SHP77 treated with DMSO at 0.1 percent for 48 hours (cell line): Measurements from ENCODE around the gene SUPT7L.

Source experiments
- DNase-seq: peaks from one replicate; lab custom pipeline; 2025; lab: John Stamatoyannopoulos, UW

SUPT7L gene

GRCh38 chr2:27663285-27664153 lies at the start of gene SUPT7L, which contains the start of gene SLC4A1AP:
TSS of gene SUPT7L (minus strand) at chr2:27663614. CDS start at chr2:27662192, 1,422 bp downstream.
TSS of gene SLC4A1AP (plus strand) at chr2:27663889. CDS start at chr2:27663915, 26 bp downstream.
- DNase-seq = peak; percentile 74

GRCh38 chr2:27713201-27713600 lies 49.8 kb upstream of the SUPT7L start:
- no peak for DNase-seq

DNA sequence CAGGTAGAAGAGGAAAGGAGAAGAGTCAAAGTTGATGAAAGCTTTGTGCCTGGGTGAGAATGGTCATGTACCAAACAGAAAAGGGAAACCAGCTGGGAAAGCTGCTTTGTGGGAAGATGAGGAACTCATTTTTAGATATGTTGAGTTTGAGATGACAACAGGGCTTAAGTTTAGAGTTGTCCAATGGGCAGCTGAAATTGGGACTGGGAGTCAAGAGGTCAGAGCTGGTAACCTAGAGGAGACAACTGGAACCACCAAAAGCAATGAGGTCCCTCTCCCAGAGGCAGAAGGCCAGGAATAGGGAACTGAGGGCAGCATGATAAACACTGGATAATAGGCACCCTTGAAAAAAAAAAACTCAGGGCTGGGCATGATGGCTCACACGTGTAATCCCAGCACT lies 49.1 kb upstream of the SUPT7L start:
- DNase-seq = no peak

- DNase-seq = no peak
Measured at GRCh38 chr2:27711804-27712203, 48.4 kb upstream of the SUPT7L start.

DNA sequence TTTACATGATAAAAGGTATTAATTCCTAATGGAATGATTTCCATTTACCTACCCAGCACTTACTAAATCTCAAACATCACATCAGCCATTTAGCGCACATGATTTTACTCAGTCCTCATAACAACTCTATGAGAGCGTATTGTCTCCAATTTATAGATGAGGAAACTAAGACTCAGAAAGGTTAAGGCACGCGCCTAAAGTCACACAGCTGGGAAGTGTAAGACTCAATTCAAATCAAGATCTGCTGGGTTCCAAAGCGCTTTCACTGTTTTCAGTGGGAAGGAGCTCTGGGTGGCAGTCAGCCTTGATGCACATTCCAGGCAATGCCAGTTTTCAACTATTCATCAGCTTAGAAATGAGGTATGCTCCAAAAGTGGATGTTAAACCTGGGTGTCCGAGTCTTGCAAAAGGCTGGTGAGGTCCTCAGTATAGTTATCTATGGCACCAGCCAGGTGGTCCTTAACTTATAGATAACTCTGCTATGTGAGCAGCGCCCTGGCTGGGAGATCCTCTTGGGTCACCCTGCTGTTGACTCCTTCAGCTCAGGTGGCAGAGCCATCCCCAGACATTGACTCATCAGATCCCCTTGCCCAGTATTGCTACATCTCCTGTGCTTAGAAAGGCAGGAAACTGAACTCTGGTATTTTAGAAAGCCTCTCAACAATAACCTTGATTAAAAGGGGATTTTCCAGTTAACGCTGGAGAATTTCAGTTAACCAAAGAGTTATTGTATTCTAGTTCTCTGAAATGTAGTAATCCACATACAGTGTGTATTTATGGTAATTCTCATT lies 47.4 kb upstream of the SUPT7L start:
- DNase-seq = no peak

DNA sequence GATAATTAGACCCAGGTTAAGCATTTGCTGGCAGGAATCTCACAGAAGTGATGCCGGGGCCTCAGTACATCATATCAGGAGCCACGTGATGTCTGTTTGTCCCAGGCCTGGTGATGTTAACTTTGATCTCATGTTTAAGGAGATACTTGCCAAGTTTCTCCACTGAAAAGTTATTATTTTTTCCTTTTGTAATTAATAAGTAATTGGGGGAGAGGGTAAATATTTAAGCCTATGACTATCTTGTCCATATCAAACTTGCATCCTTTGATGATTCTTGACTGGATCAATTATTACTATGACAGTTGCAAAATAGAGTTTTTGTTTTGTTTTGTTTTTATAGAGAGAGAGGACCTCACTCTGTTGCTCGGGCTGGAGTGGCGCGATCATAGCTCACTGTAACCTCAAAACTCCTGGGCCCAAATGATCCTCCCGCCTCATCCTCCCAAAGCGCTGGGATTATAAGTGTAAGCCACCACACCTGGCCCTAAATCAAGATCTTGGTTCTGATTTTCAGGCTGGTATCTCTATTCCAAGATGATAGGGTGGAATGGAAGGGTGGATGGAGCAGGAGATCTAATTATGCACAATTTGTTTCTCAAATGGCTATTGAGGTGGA lies 46.7 kb upstream of the SUPT7L start:
- DNase-seq = no peak

- no peak for DNase-seq
Measured at GRCh38 chr2:27709326-27709725, 45.9 kb upstream of the SUPT7L start.

- no peak for DNase-seq
Measured at GRCh38 chr2:27708666-27709065, 45.3 kb upstream of the SUPT7L start.

DNA sequence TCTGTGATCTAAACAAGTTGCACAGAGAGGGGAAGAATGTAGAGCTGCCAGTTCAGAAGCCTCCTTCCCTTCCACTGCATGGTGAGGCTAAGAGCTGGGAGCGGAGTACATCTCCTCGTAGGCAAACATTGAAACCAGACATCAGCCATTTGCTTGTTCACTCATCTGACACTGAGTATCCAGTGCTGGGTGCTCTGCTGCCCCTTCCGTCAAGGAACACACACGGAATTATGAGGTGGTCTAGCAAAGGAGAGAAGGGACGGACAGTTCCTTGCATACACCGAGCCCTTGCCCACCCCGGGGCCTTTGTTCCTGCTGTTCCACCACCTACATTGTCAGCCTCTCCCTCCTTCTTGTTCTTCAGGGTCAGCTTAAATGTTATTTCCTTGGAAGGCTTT lies 44.8 kb upstream of the SUPT7L start:
- DNase-seq = no peak

DNA sequence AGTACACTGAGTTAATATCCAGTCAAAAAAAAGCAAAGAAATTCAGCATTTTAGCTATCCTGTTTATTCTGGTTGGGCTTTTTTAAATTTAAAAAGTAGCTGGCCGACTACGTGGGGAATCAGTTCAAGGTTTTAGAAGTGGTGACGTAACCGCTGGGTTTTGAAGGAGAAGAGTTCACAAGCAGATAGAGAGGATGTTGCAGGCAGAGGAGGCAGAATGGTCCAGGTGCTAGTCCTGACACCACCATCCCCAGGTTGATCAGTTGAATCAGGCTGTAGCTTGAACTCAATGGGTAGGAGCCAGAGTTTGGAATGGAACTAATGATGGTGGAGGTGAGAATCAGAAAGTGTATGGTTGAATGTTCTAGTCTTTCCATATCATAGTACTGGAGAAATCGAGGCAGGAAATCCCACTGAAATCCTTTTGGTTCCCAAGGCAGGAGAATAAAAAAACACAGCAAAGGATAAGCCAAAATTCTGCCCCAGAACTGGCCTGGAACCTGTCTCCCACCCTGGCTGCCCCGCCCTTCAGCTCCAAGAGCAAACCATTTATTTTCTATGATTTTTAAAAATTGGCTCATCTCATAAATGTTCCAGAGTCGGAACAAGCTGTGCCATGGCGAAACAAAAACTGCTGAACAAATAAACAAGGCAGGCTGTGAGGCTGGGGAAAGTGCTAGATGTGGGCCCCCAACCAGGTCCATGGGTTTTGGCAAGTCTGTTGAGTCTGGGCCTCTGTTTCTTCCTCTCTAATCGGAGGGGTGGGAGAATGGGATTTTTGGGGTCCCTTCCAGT lies 44.2 kb upstream of the SUPT7L start:
- DNase-seq = no peak

GRCh38 chr2:27705851-27706622 lies 42.6 kb upstream of the SUPT7L start:
- DNase-seq = peak; percentile 24

DNA sequence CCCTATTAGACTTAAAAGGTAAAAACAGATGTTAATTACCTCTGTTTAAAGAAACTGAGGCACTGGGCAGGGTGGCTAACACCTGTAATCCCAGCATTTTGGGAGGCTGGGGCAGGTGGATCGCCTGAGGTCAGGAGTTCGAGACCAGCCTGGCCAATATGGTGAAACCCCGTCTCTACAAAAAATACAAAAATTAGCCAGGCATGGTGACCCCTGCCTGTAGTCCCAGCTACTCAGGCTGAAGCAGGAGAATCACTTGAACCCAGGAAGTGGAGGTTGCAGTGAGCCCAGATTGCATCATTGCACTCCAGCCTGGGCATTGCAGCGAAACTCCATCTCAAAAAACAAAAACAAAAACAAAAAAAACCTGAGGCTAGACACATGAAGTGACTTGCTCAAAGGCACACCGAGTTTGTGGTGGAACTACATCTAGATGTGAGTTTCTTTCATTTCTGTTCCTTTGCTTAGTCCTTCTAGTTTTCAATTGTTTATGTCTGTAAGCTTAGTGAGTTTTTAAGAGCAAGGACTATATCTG lies 41.0 kb upstream of the SUPT7L start:
- DNase-seq = no peak

GRCh38 chr2:27703638-27704341 lies 40.4 kb upstream of the SUPT7L start:
- peak; percentile 64 for DNase-seq

GRCh38 chr2:27702302-27702701 lies 38.9 kb upstream of the SUPT7L start:
- no peak for DNase-seq

- peak; percentile 68 for DNase-seq
Measured at GRCh38 chr2:27701676-27702075, 38.3 kb upstream of the SUPT7L start.

DNA sequence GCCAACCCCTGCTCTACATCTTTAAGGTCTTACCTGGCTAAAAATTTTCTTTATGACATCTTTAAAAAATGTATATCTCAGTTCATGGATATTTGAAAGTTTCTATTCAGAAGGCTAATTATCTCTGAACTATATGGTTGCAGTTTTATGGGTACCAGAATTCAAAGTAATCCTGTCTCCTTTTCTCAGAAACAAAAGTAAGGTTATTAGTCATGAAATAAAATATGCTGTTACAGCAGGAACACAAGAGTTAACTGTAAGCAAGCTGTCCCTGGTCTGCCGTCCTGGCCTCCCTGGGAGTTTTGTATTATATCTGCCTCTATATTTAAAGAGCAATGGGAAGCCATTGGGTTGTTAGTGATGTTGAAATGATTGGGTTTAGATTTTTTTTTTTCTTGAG lies 34.2 kb upstream of the SUPT7L start:
- DNase-seq = no peak

- no peak for DNase-seq
Measured at GRCh38 chr2:27690052-27690451, 26.6 kb upstream of the SUPT7L start.

DNA sequence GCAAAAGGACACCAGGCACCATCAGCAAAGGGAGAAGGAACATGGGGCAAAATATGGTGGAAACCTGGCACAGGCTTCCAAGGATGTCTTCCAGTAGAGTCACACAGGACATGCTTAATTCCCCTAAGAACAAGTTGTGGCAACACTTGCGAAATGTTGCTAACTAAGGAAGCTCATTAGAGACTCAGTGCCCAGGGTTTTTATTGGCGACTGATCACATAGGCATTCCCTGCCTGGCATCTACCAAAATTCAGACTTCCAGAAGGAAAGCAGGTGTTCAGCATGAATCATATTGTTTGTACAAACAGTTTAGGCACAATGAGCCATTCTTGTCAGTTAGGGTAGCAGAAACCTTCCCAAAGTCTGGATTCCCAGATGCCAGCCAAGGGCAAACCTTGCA lies 26.0 kb upstream of the SUPT7L start:
- no peak for DNase-seq

DNA sequence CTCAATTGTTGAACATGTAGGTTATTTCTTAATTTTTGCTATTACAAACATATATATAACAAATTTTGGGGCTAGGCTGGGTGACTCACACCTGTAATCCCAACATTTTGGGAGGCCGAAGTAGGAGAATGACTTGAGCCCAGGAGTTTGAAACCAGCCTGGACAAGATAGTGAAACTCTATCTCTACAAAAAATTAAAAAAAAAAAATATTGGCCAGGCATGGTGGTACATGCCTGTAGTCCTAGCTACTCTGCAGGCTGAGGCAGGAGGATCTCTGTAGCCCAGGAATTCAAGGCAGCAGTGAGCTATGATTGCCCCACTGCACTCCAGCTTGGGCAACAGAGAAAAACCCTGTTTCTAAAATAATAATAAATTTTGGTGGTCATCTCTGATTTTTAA lies 23.8 kb upstream of the SUPT7L start:
- DNase-seq = no peak

- no peak for DNase-seq
Measured at GRCh38 chr2:27685577-27685976, 22.2 kb upstream of the SUPT7L start.
